SU-DHL-6 (cell line): ENCODE results near the gene THAP3.

Source experiments
- H2AFZ ChIP-seq: fragments of 200-600 bp; sonication (generic); 2 replicates; pipeline ENCODE4 v1.6.1; 2014; ENCODE audit warnings: low read depth, mild to moderate bottlenecking, moderate library complexity, mixed read lengths, antibody characterized with exemption, low read length; ENCODE audit not compliant: severe bottlenecking
- H3F3A ChIP-seq: fragments of 200-600 bp; shearing (Covaris generic); 2 replicates; pipeline ENCODE4 v1.6.0; 2016; ENCODE audit warnings: antibody characterized with exemption, mild to moderate bottlenecking; ENCODE audit not compliant: insufficient read depth
- H3K27ac ChIP-seq: fragments of 200-600 bp; sonication (generic); 2 replicates; pipeline ENCODE4 v1.5.1; 2016; ENCODE audit warnings: low read depth, mild to moderate bottlenecking, low read length, moderate library complexity, mixed read lengths
- H3K27me3 ChIP-seq: fragments of 200-600 bp; sonication (generic), shearing (Covaris generic); 2 replicates; pipeline ENCODE4 v1.6.0; 2014; ENCODE audit warnings: mild to moderate bottlenecking, low read length
- H3K36me3 ChIP-seq: fragments of 200-600 bp; sonication (generic); 2 replicates; pipeline ENCODE4 v1.6.1; 2014; ENCODE audit warnings: mild to moderate bottlenecking, low read length, mixed read lengths
- H3K4me2 ChIP-seq: fragments of 300-600, 200-600 bp; shearing (Covaris generic), sonication (generic); 2 replicates; pipeline ENCODE4 v1.6.0; 2014; ENCODE audit warnings: low read length, low read depth, mild to moderate bottlenecking; ENCODE audit not compliant: poor library complexity, severe bottlenecking
- H3K4me3 ChIP-seq: fragments of 200-600 bp; sonication (generic); 2 replicates; pipeline ENCODE4 v1.5.1; 2014; ENCODE audit warnings: antibody characterized with exemption, low read length, mild to moderate bottlenecking, mixed read lengths; ENCODE audit not compliant: insufficient read depth, poor library complexity, severe bottlenecking
- H3K79me2 ChIP-seq: fragments of 200-600 bp; sonication (generic); 2 replicates; pipeline ENCODE4 v1.6.1; 2014; ENCODE audit warnings: mild to moderate bottlenecking, low read length, moderate library complexity; ENCODE audit not compliant: insufficient read depth
- H3K9ac ChIP-seq: fragments of 200-600 bp; sonication (generic); 2 replicates; pipeline ENCODE4 v1.7.0; 2014; ENCODE audit warnings: mild to moderate bottlenecking, low read length
- H3K9me2 ChIP-seq: fragments of 200-600 bp; sonication (generic); replicated peaks from 2 replicates; pipeline ENCODE4 v1.6.1; 2014; ENCODE audit warnings: low read length; ENCODE audit not compliant: insufficient read depth
- H3K9me3 ChIP-seq: fragments of 200-600 bp; sonication (generic); 2 replicates; pipeline ENCODE4 v1.6.1; 2014; ENCODE audit warnings: low read length, mixed read lengths; ENCODE audit not compliant: insufficient read depth
- H4K20me1 ChIP-seq: fragments of 200-600 bp; sonication (generic); 2 replicates; pipeline ENCODE4 v1.6.1; 2014; ENCODE audit warnings: low read depth, mild to moderate bottlenecking, antibody characterized with exemption, low read length, moderate library complexity, mixed read lengths
- CTCF ChIP-seq: fragments of 200-600 bp; sonication (generic); IDR thresholded peaks from one replicate; pipeline ENCODE4 v1.5.1; 2017; ENCODE audit warnings: antibody characterized with exemption, mild to moderate bottlenecking, low read length, moderate library complexity; ENCODE audit not compliant: insufficient read depth, poor library complexity, severe bottlenecking
- EZH2phosphoT487 ChIP-seq: fragments of 200-600 bp; sonication (generic), shearing (Covaris generic); conservative IDR thresholded peaks from 2 replicates; pipeline ENCODE4 v1.6.1; 2018; ENCODE audit warnings: mild to moderate bottlenecking, antibody characterized with exemption, low read length, moderate library complexity, mixed read lengths

The THAP3 gene

GRCh38 chr1:6590046-6590445, 34.6 kb upstream of the THAP3 start:
- Histone ChIP-seq H3K27me3 (no peaks in the 10 kb centered on the region), H3K9me3 (no peaks in the 10 kb centered on the region), H3K27ac (no peak overlapping the region), H3K4me3 (no peak overlapping the region), H3K79me2 (no peaks in the 10 kb centered on the region), H3K4me2 (no peak overlapping the region), H3K9ac (no peak overlapping the region), H3K36me3 (no peaks in the 10 kb centered on the region), H2AFZ (no peak overlapping the region), H3F3A (no peaks in the 10 kb centered on the region), H4K20me1 (no peaks in the 10 kb centered on the region), H3K9me2 (no peaks in the 10 kb centered on the region)
- TF ChIP-seq CTCF, result no peak
- TF ChIP-seq EZH2phosphoT487, result no peak

- Histone ChIP-seq H3K27me3 (no peaks in the 10 kb centered on the region), H3K79me2 (no peaks in the 10 kb centered on the region), H3K9ac (no peak overlapping the region), H3F3A (no peaks in the 10 kb centered on the region), H3K9me2 (no peaks in the 10 kb centered on the region), H4K20me1 (no peaks in the 10 kb centered on the region), H3K36me3 (no peaks in the 10 kb centered on the region), H3K4me3 (no peak overlapping the region), H3K27ac (no peak overlapping the region), H2AFZ (no peak overlapping the region), H3K4me2 (no peak overlapping the region), H3K9me3 (no peaks in the 10 kb centered on the region)
- no peak for TF ChIP-seq EZH2phosphoT487
- no peak for TF ChIP-seq CTCF
Observed at GRCh38 chr1:6591222-6591621, 33.4 kb upstream of the THAP3 start.

GRCh38 chr1:6591644-6592043, 33.0 kb upstream of the THAP3 start:
- Histone ChIP-seq H3K27me3 (no peaks in the 10 kb centered on the region), H3K79me2 (no peaks in the 10 kb centered on the region), H3K9me3 (no peaks in the 10 kb centered on the region), H3K4me2 (no peak overlapping the region), H2AFZ (no peak overlapping the region), H3K27ac (no peak overlapping the region), H3K4me3 (no peak overlapping the region), H3K9ac (no peak overlapping the region), H4K20me1 (no peaks in the 10 kb centered on the region), H3F3A (no peaks in the 10 kb centered on the region), H3K9me2 (no peaks in the 10 kb centered on the region), H3K36me3 (no peaks in the 10 kb centered on the region)
- TF ChIP-seq EZH2phosphoT487 (no peak), CTCF (no peak)

- TF ChIP-seq EZH2phosphoT487 (no peak), CTCF (no peak)
- no peak overlapping the region for H3K4me3 ChIP-seq
- no peak overlapping the region for H3K9ac ChIP-seq
- no peaks in the 10 kb centered on the region for H3K27me3 ChIP-seq
- no peaks in the 10 kb centered on the region for H3F3A ChIP-seq
- H3K79me2 ChIP-seq, result no peaks in the 10 kb centered on the region
- H3K4me2 ChIP-seq, result no peak overlapping the region
- H3K27ac ChIP-seq, result no peak overlapping the region
- no peaks in the 10 kb centered on the region for H3K9me3 ChIP-seq
- H3K9me2 ChIP-seq, result no peaks in the 10 kb centered on the region
- H3K36me3 ChIP-seq, result no peaks in the 10 kb centered on the region
- no peaks in the 10 kb centered on the region for H4K20me1 ChIP-seq
- no peak overlapping the region for H2AFZ ChIP-seq
Observed at GRCh38 chr1:6592441-6592840, 32.2 kb upstream of the THAP3 start.
